ENCODE results near the gene FGF5.
"Not testable (repeated sequence)": the region's sequence is repeated elsewhere in the genome, so short reads cannot be mapped to it uniquely, and the experiment has no call there.

Gene FGF5

DNA sequence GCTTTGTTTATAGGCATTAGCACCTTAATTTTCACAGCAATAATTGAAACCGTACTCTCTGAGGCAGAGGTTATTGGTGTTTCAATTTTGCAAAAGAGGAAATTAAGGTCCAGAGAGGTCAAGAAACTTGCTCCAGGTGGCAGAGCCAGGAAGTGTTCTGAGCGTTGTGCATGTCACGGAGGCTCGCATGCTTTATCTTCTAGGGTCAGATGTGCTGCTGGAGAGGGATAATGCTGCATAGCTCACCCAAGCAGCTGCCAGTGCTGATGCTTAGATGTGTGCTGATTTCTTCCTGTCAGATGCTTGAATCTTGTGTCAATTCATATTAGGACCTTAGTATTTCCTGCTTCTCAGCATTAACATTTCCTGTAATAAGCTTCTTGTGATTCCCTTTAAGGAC lies 13.0 kb upstream of the FGF5 start:
- no peak for DNase-seq (ENCODE audit: low read depth, low spot score)

DNA sequence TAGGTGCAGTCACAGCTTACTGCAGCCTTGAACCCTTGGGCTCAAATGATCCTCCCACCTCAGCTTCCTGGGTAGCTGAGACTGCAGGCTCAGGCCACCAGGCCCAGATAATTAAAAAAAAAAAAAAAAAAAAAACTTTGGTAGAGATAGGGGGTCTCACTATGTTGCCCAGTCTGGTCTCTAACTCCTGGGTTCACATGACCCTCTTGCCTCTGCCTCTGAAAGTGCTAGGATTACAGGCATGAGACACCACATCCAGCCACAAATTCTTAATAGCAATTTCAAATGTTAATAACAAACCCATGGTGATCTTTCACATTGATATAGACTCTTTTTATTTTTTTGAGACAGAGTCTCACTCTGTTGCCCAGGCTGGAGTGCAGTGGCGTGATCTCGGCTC lies 12.3 kb upstream of the FGF5 start:
- no peak for DNase-seq (ENCODE audit: low read depth, low spot score)

GRCh38 chr4:80255329-80256095 lies 11.0 kb upstream of the FGF5 start:
- DNase-seq (ENCODE audit: low read depth, low spot score): no peak

GRCh38 chr4:80257851-80258250 lies 8.6 kb upstream of the FGF5 start:
- DNase-seq (ENCODE audit: low read depth, low spot score): no peak

GRCh38 chr4:80259012-80259411 lies 7.5 kb upstream of the FGF5 start:
- no peak for DNase-seq (ENCODE audit: low read depth, low spot score)

DNA sequence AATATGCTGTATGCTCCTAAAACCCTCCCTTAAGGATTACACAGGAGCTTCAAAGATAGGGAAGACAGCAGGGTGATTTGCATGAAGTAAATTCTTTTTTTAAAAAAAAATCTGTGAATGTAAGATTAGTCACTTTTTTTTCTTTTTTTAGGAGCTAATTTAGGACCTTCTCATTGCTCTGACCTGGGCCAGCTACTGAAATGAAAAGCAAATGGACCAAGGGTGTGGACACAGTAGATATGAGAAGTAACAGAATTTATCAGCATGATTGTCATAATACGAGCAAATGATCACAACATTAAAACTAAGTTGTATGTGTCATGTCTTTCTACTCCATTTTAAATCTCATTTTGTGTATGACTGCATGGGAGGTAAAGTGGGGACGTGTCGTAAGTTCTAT lies 6.6 kb upstream of the FGF5 start:
- no peak for DNase-seq (ENCODE audit: low read depth, low spot score)

DNA sequence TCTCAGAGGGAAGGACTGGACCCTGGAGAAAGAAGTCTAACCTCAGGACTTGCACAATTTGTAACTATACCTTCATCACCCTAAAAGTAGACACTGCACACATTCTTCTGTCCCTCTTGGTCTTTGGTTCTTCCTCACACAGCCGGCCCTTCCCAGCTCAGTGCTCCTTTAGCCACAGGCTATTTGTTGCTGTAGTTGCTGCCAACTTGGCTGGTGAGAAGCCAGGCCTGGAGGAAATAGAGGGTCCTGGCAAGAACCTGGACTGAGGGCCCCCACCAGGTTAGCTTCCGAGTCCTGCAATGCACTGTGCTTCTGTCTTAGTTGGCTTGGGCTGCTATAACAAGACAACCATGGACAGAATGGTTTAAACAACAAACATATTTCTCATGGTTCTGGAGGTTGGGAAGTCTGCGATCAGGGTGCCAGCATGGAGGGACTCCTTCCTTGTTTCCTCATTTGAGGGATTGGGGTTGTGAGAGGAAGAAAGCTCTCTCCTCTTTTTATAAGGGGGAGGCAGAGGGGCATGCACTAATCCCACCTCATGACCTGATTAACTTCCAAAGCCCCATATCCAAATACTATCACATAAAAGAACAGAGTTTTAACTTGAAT lies 4.4 kb upstream of the FGF5 start:
- DNase-seq (ENCODE audit: low read depth, low spot score): no peak

DNA sequence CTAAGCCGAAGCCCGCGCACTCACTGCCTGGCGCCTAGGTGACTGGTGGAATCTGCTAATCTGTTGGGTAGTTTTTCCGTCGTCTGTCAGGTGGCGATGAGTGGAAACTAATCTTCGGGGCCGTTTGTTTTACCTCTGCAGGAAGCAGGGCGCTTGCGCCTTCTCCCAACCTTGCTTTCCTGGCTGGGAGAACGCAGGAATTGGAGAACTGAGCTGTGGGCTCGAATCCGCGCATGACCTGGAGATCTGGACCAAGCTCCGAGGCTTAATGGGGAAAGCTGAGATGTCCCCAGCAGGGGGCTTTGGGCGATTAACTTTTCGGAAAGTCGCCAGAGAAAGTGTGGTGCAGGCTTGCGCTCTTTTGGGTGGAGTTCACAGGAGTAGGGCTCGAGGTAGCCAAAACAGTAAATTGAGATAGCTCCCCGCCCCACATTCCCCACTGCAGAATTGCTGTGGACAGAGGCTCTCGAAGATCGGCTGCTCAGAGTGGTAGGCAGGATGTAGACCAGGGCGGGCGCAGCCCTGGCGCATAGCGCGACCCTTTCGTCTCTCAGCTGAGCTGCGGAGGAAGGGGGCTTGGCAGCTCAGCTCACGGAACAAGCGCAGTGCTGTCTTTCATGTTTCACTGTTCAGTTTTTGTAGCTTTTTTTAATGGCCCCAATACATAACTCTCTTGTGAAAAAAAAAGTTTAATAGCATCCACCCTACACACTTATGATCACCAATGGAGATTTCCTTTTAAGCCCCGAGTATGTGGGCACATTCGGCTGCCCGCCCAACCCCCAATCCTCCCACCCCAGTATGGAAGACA lies 2.7 kb upstream of the FGF5 start:
- DNase-seq (ENCODE audit: low read depth, low spot score): no peak

DNA sequence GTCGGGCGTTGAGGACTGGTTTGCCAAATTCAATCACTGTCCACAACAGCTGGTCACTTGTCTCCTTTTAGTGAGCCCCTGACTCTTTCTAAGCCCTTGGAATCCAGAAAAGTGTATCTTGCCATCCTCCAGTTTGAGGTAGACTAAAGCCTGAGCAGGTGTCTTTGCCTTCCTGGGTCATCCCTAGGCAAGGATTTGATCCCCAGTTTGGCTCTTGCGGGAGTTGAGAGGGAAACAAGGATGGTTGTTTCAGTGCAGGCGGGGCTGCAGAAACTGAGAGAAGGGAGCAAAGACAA lies 2.2 kb upstream of the FGF5 start:
- DNase-seq (ENCODE audit: low read depth, low spot score): no peak

GRCh38 chr4:80264825-80265224 lies 1.6 kb upstream of the FGF5 start:
- no peak for DNase-seq (ENCODE audit: low read depth, low spot score)

DNA sequence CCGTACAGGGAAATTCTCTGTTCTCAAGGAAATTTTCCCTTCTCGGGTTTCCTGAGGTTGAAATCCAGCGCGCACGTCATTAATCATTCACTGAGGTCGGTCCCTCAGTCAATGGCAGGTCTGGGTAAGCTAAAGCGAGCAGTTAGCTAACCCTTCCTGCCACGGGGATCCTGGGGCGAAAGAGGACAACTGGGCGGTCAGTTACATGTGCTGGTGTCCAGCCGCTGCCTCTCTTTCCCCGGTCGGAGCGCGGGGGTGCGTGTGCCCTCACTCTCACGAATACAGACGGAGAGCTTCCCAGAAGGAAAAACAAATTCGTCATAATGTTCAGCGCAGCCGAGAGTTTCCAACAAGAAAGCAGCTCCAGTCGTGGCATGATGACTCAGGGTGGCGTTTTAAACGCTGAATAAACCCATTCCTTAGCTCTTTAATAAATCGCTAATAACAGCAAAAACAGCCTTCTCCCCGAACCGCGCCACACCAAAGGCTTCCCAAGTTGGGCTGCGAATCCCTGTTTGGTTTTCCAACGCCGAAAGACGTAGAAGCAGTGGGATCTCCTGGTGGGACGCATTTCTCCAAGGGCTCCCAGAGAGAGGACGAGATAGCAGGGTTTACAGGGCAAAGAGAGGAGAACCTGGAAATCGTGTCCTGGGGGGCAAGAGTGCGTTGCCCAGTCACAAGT lies 752 bp upstream of the FGF5 start:
- no peak for DNase-seq (ENCODE audit: low read depth, low spot score)

- DNase-seq (ENCODE audit: low read depth, low spot score): no peak
These were observed 477 bp downstream of the FGF5 start for GRCh38 chr4:80266902-80267380.

GRCh38 chr4:80268081-80268823 lies 1.8 kb downstream of the FGF5 start:
- no peak for DNase-seq (ENCODE audit: low read depth, low spot score)

DNA sequence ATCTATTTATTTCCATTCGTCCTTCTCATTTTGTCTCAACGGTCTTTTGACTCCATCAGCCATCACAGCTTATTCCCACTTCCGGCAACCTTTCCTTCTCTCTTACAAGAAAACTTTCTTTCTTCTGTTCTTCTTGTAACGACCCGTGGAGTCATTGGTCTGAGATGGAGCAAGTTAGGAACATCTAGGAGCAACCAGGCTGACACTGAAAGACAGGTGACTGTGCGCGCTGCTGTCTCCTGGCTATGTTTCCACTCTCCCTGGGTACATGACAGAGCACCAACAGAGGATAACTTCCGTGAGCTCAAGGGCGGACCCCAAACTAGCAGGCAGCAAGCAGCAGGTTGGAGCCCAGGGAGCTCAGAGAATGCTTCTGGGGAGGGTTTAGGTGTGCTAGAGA lies 2.5 kb downstream of the FGF5 start:
- no peak for DNase-seq (ENCODE audit: low read depth, low spot score)

- DNase-seq (ENCODE audit: low read depth, low spot score): no peak
These were observed 3.9 kb downstream of the FGF5 start for GRCh38 chr4:80270321-80270720.

- no peak for DNase-seq (ENCODE audit: low read depth, low spot score)
These were observed 4.4 kb downstream of the FGF5 start for GRCh38 chr4:80270868-80271267.

- DNase-seq (ENCODE audit: low read depth, low spot score): no peak
These were observed 5.3 kb downstream of the FGF5 start for GRCh38 chr4:80271801-80272200.

DNA sequence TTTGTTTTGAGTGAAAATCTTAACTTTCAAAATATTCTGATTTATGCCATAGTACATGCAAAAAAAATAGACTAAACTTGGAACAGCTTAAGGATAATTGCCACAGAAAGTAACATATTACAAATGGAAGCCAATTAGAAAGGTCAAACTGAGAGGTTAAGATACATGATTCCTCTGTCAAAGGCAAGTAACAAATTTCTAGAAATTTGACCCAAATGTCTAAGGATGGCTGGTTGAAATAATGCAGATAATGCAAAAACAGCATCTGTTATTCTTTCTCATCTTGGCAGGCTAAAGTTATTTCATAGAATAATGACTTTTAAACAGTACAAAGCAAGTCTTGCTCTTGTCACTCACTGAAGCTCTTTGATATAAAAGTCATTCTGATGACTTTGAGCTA lies 10.5 kb downstream of the FGF5 start:
- no peak for DNase-seq (ENCODE audit: low read depth, low spot score)

DNA sequence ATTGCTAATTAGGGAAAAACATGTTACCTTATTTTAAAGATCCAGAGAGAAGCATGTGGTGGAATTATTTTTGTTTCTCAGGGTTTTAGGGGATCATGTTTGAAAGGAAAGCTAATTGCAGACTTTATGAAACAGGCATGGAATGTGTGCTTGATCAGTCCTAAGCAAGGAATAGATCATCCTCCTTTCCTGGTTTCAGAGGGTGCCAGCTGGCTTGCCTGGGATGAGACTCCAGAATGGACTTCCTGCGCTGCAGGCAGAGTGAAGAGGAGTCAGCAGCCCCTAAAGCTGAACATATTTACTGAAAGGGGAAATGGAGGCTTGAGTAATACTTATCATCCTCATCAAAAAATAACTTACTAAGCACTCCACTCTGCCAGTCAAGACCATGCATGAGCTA lies 13.3 kb downstream of the FGF5 start:
- DNase-seq (ENCODE audit: low read depth, low spot score): no peak

DNA sequence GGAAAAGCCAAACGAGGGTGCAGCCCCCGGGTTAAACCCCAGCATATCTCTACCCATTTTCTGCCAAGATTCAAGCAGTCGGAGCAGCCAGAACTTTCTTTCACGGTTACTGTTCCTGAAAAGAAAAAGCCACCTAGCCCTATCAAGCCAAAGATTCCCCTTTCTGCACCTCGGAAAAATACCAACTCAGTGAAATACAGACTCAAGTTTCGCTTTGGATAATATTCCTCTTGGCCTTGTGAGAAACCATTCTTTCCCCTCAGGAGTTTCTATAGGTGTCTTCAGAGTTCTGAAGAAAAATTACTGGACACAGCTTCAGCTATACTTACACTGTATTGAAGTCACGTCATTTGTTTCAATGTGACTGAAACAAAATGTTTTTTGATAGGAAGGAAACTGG lies 20.0 kb downstream of the FGF5 start:
- DNase-seq (ENCODE audit: low read depth, low spot score): no peak

DNA sequence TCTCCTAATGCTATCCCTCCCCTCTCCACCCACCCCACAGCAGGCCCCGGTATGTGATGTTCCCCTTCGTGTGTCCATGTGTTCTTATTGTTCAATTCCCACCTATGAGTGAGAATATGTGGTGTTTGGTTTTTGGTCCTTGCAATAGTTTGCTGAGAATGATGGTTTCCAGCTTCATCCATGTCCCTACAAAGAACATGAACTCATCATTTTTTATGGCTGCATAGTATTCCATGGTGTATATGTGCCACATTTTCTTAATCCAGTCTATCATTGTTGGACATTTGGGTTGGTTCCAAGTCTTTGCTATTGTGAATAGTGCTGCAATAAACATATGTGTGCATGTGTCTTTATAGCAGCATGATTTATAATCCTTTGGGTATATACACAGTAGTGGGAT lies 24.2 kb downstream of the FGF5 start:
- DNase-seq (ENCODE audit: low read depth, low spot score): not testable (repeated sequence)

DNA sequence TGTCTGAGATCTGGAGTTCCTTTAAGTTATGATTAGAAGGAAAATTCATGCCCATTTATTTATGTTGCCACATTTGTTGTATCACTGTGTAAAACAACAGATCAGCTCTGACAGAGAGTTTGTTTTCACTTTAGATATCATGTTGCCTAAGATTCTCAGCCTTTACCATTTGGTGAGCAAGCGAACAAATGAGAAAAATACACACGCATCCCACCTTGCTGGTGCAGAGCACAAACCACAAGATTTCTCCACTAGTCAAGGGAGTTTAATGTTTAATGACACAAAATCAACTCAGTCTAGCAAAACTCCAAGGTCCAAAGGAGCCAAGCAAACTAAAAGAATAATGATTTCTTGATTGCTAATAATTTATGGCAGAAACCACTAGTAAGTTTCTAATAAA lies 27.7 kb downstream of the FGF5 start:
- DNase-seq (ENCODE audit: low read depth, low spot score): no peak
